Stimulated activated effector memory CD8-positive, alpha-beta T cell treated with anti-CD3 and anti-CD28 coated beads, Interleukin-12 subunit alpha, Interleukin-12 subunit beta, amount 100 ng/mL, for 72 hours (primary cell): ENCODE results near the gene CCDC30.
A peak's percentile ranks its signal among the peaks of the same experiment; 100 is the strongest.

Experiments
- ATAC-seq: fragments of 150-1000 bp; cut with Tn5 transposase; 2 replicates; pipeline ENCODE4 v1.10.0; 2021
- DNase-seq, 2 donors: peaks; one replicate each; pipeline ENCODE4 v3.0.0; 2021 to 2022; ENCODE audit warnings: low spot score in 2 of 2
- H3K27ac Mint-ChIP-seq: one replicate; pipeline ENCODE4 v1.8.0; 2022; ENCODE audit warnings: mild to moderate bottlenecking, mixed read lengths
- H3K36me3 Mint-ChIP-seq: one replicate; pipeline ENCODE4 v1.8.0; 2022; ENCODE audit warnings: mild to moderate bottlenecking, mixed read lengths
- H3K4me1 Mint-ChIP-seq: one replicate; pipeline ENCODE4 v1.8.0; 2022; ENCODE audit warnings: mixed read lengths
- H3K4me3 Mint-ChIP-seq: one replicate; pipeline ENCODE4 v1.8.0; 2022; ENCODE audit warnings: mild to moderate bottlenecking, mixed read lengths
- H3K9me3 Mint-ChIP-seq: one replicate; pipeline ENCODE4 v1.8.0; 2022; ENCODE audit warnings: mixed read lengths

CCDC30 gene

DNA sequence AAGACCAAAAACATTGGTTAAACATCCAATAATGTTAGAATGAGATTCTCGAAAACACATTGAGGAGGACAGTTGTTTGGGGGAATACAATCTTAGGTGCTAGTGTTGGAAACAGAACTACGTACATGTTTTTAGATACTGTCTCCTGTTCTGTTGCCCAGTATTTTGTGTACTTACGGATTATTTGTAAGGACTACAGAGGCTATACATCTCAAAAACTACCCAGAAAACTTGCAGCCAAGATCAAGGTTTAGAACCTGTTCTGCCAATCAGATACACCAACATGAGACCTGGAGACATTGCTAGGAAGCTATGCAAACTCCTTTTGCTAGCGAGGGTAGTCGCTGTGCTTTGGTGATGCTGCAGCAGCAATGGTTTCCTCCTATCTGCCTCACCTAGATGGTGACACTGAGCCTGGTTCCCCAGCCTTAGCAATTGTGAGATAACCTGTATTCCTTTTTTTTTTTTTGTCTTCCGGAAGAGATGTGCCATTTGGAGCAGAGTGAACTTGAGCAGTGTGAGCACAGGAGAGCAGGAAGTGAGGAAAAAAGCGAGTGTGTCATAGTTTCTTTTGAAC, 240.9 kb downstream of the CCDC30 start:
- H3K36me3 Mint-ChIP-seq: peaks cover 97% of the 10 kb centered on the region
- H3K4me3 Mint-ChIP-seq: no peak overlapping the region
- no peaks in the 10 kb centered on the region for H3K9me3 Mint-ChIP-seq
- ATAC-seq: no peak
- peak overlapping the region; percentile 56 for H3K27ac Mint-ChIP-seq
- no peak for DNase-seq
- H3K4me1 Mint-ChIP-seq: peaks cover 4% of the 10 kb centered on the region
